Stimulated activated naive CD8-positive, alpha-beta T cell treated with anti-CD3 and anti-CD28 coated beads, Interleukin-15, Interleukin-2, amounts not matched to agents 100 U/mL and 50 U/mL, for 24 hours (primary cell): ENCODE measurements around the gene ZFP92.
"Not testable (repeated sequence)": the region's sequence is repeated elsewhere in the genome, so short reads cannot be mapped to it uniquely, and the experiment has no call there.

Source experiments
- ATAC-seq: fragments of 150-1000 bp; cut with Tn5 transposase; one replicate; pipeline ENCODE4 v1.10.0; 2021
- DNase-seq: peaks from one replicate; pipeline ENCODE4 v3.0.0; 2021

Gene ZFP92, protein sequence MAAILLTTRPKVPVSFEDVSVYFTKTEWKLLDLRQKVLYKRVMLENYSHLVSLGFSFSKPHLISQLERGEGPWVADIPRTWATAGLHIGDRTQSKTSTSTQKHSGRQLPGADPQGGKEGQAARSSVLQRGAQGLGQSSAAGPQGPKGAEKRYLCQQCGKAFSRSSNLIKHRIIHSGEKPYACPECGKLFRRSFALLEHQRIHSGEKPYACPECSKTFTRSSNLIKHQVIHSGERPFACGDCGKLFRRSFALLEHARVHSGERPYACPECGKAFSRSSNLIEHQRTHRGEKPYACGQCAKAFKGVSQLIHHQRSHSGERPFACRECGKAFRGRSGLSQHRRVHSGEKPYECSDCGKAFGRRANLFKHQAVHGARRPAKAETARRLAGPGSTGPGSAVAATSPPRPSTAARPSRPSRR

GRCh38 chrX:153411255-153411987, at the start of gene ZFP92:
TSS of gene ZFP92 (plus strand) at chrX:153411472. CDS start at chrX:153418323, 6,851 bp downstream.
- ATAC-seq, result peak; percentile 74
- DNase-seq, result peak; percentile 47

- ATAC-seq (no peak), DNase-seq (no peak)
These were observed 49.4 kb upstream of the ZFP92 start for GRCh38 chrX:153361781-153362397.

DNA sequence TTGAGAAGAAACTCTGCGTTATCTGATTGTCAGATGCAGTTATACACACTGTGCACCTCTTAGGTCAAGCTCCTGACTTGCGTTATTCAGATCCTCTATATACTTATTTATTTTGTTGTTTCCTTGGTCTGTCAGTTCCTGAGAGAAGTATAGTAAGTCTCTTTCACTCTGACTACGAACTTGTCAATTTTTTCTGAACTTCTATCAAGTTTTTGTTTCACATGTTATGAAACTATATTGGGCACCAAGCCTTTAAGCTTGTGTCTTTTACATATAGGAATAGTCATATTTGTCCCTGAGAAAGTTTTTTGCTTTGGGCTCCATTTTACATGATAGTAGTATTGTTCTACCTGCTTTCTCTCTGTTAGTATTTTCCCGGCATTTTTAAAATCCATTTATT, 45.6 kb upstream of the ZFP92 start:
- no peak for ATAC-seq
- DNase-seq, result no peak

- ATAC-seq (no peak), DNase-seq (no peak)
These were observed 45.2 kb upstream of the ZFP92 start for GRCh38 chrX:153366119-153366518.

GRCh38 chrX:153366878-153367538, 44.3 kb upstream of the ZFP92 start:
- ATAC-seq (no peak), DNase-seq (no peak)

- DNase-seq (no peak), ATAC-seq (no peak)
These were observed 40.8 kb upstream of the ZFP92 start for GRCh38 chrX:153370293-153371055.

GRCh38 chrX:153371256-153371655, 40.0 kb upstream of the ZFP92 start:
- ATAC-seq, result no peak
- DNase-seq, result no peak

- ATAC-seq, result no peak
- no peak for DNase-seq
These were observed 38.3 kb upstream of the ZFP92 start for GRCh38 chrX:153372949-153373348.

DNA sequence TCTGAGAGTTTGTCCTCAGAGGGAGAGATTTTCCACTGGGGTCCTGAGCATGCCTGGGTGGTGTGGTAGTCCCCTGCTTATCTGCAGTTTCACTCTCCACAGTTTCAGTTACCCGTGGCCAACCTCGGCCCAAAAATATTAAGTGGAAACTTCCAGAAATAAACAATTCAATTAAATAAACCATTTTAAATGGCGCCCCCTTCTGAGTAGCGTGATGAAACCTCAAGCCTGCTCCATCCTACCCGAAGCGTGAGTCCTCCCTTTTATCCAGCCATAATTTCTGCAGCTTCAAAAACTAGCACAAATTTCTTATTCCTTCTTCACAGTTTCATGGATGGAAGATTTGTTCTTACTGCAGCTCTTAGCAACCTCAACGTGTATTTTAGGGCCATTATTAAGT, 36.8 kb upstream of the ZFP92 start:
- ATAC-seq (no peak), DNase-seq (no peak)

DNA sequence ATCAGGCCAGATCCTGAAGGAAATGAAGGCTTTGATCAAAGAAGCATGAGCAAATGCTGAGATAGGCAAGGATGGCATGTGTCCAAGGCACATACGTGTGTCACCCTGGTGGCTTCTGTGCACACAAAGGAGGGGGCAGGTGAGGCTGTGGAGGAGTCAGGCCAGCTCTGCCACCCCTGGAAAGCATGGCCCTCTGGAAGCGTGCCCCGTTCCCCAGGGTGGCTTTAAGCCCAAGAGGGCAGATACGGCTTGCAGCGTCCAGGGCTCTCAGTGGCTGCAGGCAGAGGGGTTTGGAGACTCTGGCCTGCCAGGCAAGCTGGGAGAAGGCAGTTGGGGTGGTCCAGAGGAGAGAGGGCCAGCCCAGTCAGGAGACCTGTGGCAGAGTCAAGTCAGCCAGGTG, 35.7 kb upstream of the ZFP92 start:
- ATAC-seq (no peak), DNase-seq (no peak)

GRCh38 chrX:153377727-153378126, 33.5 kb upstream of the ZFP92 start:
- no peak for ATAC-seq
- no peak for DNase-seq

DNA sequence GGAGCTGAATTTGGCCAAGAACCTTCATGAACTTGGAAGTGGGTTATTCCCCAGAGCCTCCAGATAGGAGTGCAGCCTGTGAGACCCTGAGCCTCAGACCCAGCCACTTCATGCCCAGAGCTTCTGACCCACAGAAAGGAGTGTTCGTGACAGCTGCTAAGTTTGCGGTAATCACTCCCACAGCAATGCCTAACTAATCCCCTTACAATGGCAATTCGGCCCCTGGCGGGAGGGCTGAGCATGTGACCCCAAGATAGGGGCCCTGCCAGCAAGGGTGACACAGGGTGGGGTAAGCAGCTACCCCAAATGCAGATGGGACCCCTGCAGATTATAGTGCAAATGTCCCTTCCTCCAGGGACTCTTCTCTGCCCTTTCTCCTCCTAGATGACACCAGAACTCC, 32.7 kb upstream of the ZFP92 start:
- DNase-seq, result no peak

DNA sequence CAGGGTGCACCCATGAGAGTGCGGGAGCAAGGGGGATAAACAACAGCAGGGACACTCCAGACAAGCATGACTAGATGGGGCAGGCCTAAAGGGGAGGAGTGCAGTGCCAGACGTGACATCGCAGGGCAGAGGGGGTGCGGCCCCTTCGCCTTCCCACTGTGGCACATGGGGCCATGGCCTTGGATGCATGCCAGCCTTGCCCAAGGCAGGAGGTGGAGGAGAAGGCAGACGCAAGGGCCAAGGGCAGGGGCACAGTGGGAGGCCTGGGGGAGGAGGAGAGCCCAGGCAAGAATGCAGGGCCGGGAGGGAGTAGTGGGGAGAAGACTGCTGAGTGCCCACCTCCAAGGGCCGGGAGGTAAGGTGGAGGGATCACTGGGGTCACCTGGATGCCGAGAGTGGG, 31.8 kb upstream of the ZFP92 start:
- ATAC-seq, result no peak
- DNase-seq, result no peak

More for the DNA sequence above, 32.7 kb upstream of the ZFP92 start:
- ATAC-seq, result no peak

- no peak for DNase-seq
- ATAC-seq, result no peak
These were observed 31.2 kb upstream of the ZFP92 start for GRCh38 chrX:153379971-153380581.

- ATAC-seq (no peak), DNase-seq (no peak)
These were observed 30.6 kb upstream of the ZFP92 start for GRCh38 chrX:153380691-153381090.

DNA sequence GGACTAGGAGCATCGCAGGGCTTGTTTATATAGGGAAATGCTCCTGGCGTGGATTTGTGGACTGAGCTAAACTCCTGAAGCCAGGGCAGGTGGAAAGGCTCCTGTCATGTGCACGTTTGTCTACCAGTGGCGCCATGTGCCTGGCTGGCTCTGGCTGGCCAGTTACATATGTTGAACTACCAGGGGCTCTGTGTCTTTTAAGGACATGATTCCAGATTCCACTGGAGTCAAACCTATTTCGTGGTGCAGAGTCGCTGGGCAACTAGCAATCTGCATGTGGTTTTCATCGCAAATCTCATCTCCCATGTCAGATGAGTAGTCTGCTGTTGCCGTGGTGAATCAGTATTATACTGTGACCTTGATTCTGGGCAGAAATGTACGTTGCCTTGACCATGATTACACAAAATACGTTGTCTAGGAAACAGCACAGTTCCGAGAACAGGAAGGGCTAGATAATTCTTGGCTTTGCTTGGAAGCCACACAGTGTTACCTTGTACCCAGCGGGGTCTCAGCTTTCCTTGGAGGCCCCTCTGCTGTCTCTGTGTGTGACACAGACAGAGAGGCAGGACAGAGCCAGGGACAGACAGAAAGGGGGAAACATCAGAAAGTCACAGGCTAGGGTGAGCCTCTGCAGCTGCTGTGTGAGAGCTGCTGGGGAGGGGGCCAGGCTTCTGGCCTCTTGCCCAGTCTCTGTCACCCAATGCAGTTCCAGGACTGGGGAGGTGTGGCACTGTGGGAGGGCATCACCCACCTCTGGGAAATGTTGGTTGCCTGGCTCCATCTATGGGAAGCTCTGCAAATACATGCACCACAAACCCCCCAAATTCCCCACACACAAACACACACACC, 29.4 kb upstream of the ZFP92 start:
- peak; percentile 46 for ATAC-seq

GRCh38 chrX:153382563-153383482, 28.4 kb upstream of the ZFP92 start:
- ATAC-seq (no peak), DNase-seq (no peak)

More for the DNA sequence above, 29.4 kb upstream of the ZFP92 start:
- peak; percentile 7 for DNase-seq

GRCh38 chrX:153384390-153384789, 26.9 kb upstream of the ZFP92 start:
- DNase-seq (no peak), ATAC-seq (no peak)

GRCh38 chrX:153384973-153385372, 26.3 kb upstream of the ZFP92 start:
- not testable (repeated sequence) for DNase-seq, ATAC-seq
